Epithelial cell of proximal tubule (primary cell): ENCODE measurements around the gene ZSCAN21. TPM values are rescaled to one million over a fixed set of nuclear protein-coding genes. Genes with fewer than 3 reads are reported as not detected.

Experiments
- DNase-seq: peaks from one replicate; pipeline ENCODE4 v3.0.0-alpha.2; 2011; ENCODE audit warnings: low read depth
- H3K4me3 ChIP-seq: 2 replicates; pipeline ENCODE4 v1.5.1; 2011; ENCODE audit warnings: low read depth, mild to moderate bottlenecking, low read length
- total RNA-seq: library from RNA; depleted of rRNA; stranded (reverse); fragments of >200 nt; gene quantifications from 2 replicates; pipeline ENCODE4 v1.2.3, GENCODE V29; 2015
- TF ChIP-seq, protein P1 (sequence below): conservative IDR thresholded peaks from 2 replicates; pipeline ENCODE4 v1.5.1; 2012; ENCODE audit warnings: low read depth, mild to moderate bottlenecking, low read length

The ZSCAN21 gene
- total RNA-seq, 1 donor from 2014 or later: 2.4 TPM

DNA sequence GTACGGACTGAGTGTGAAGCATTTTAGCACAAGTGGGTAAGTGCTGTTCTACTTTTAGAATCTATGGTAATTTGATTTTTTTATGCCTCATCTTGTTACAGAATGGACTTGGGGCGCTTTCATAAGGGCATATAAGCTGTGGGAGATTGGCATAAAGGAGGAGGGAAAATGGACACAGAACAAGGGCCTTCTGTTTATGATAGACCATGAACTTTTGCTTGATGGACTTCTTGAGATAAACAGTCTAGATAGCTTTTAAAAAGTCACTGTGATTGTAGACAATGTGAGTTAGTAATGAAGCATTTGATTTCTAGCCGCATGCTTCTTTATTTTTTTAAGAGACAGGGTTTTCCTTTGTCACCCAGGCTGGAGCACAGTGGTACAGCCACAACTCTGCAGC lies 2.0 kb downstream of the ZSCAN21 start:
- no peak for DNase-seq
- H3K4me3 ChIP-seq: no peak overlapping the region
- TF ChIP-seq, protein P1, sequence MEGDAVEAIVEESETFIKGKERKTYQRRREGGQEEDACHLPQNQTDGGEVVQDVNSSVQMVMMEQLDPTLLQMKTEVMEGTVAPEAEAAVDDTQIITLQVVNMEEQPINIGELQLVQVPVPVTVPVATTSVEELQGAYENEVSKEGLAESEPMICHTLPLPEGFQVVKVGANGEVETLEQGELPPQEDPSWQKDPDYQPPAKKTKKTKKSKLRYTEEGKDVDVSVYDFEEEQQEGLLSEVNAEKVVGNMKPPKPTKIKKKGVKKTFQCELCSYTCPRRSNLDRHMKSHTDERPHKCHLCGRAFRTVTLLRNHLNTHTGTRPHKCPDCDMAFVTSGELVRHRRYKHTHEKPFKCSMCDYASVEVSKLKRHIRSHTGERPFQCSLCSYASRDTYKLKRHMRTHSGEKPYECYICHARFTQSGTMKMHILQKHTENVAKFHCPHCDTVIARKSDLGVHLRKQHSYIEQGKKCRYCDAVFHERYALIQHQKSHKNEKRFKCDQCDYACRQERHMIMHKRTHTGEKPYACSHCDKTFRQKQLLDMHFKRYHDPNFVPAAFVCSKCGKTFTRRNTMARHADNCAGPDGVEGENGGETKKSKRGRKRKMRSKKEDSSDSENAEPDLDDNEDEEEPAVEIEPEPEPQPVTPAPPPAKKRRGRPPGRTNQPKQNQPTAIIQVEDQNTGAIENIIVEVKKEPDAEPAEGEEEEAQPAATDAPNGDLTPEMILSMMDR: no peak

DNA sequence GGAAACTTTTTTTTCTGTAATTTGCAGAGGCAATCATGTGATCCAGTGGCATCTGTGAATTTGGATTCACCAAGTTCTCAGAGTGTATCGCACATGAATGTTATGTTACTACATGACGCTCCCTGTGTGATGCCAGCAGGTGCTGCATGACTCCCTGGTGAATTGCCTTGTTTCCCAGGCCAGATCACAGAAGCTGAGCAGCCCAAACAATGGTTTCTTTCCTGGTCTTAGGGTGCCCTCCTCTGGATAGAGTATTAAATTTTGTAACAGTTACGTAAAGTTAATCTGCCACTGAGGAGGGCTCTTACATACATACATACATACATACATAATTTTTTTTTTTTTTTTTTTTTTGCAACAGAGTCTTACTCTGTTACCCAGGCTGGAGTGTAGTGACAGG lies 3.6 kb downstream of the ZSCAN21 start:
- DNase-seq: peak; percentile 54
- H3K4me3 ChIP-seq: no peak overlapping the region
- TF ChIP-seq, protein P1: peak; percentile 48

- TF ChIP-seq, protein P1: no peak
- no peak overlapping the region for H3K4me3 ChIP-seq
- DNase-seq: no peak
Measured at GRCh38 chr7:100057006-100057405, 7.4 kb downstream of the ZSCAN21 start.

DNA sequence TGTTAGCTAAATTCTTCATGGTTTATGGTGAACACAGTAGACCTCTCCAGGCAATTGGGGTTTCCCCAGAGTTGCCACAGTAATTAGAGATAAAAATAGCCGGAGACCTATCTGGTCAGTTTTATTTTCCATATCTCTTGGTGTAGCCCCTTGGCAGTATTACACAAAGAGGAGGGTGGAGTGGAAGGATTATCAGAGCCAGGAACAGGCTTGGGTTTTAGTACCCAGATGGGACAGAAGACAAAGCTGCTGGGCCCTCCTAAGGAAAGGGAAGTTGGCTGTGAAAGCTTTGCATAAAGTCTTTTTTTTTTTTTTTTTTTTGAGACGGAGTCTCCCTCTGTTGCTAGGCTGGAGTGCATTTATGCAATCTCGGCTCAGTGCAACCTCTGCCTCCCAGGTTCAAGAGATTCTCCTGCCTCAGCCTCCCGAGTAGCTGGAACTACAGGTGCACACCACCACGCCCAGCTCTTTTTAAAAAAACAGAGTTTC lies 9.7 kb downstream of the ZSCAN21 start:
- no peak for DNase-seq
- no peak overlapping the region for H3K4me3 ChIP-seq
- TF ChIP-seq, protein P1: no peak

- no peak for DNase-seq
- TF ChIP-seq, protein P1: no peak
- no peak overlapping the region for H3K4me3 ChIP-seq
Measured at GRCh38 chr7:100061518-100062193, 12.1 kb downstream of the ZSCAN21 start.

DNA sequence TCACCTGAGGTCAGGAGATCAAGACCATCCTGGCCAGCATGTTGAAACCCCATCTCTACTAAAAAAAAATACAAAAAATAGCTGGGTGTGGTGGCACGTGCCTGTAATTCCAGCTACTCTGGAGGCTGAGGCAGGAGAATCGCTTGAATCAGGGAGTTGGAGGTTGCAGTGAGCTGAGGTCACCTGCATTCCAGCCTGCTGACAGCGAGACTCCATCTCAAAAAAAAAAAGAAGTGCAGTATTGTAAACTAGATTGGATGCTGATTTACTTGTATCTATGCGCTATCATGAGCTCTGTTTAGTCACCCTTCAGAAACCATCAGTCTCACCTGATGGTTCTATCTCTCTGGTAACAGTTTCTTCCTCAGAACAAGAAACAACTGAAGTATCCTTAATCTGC lies 13.8 kb downstream of the ZSCAN21 start:
- TF ChIP-seq, protein P1: no peak
- DNase-seq: no peak
- no peak overlapping the region for H3K4me3 ChIP-seq

GRCh38 chr7:100064162-100064561 lies 14.6 kb downstream of the ZSCAN21 start:
- no peak overlapping the region for H3K4me3 ChIP-seq
- TF ChIP-seq, protein P1: no peak
- DNase-seq: no peak
